ENCODE data around the gene USP11.

GRCh38 chrX:47243351-47243750, 10.5 kb downstream of the USP11 start:
- TF ChIP-seq CTCF (IDR thresholded peaks at IDR 0.05; ENCODE audit: low read depth, low read length) (no peak), EZH2phosphoT487 (IDR thresholded peaks at IDR 0.05; ENCODE audit: low read depth) (no peak)
